ENCODE data around the gene SLCO3A1.

- TF ChIP-seq, protein P1, sequence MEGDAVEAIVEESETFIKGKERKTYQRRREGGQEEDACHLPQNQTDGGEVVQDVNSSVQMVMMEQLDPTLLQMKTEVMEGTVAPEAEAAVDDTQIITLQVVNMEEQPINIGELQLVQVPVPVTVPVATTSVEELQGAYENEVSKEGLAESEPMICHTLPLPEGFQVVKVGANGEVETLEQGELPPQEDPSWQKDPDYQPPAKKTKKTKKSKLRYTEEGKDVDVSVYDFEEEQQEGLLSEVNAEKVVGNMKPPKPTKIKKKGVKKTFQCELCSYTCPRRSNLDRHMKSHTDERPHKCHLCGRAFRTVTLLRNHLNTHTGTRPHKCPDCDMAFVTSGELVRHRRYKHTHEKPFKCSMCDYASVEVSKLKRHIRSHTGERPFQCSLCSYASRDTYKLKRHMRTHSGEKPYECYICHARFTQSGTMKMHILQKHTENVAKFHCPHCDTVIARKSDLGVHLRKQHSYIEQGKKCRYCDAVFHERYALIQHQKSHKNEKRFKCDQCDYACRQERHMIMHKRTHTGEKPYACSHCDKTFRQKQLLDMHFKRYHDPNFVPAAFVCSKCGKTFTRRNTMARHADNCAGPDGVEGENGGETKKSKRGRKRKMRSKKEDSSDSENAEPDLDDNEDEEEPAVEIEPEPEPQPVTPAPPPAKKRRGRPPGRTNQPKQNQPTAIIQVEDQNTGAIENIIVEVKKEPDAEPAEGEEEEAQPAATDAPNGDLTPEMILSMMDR (conservative IDR thresholded peaks at IDR 0.05 in 1 of 2, IDR thresholded peaks at IDR 0.05 in 1 of 2; ENCODE audit: low read depth in 1 of 2, low read length in 2 of 2): no peak
- no peak for TF ChIP-seq EZH2 (IDR thresholded peaks at IDR 0.05; ENCODE audit: low read length, missing control alignments)
Measured at GRCh38 chr15:92044203-92044909, 190.8 kb downstream of the SLCO3A1 start.
